HG03571 (cell line): ENCODE measurements around the gene SLC19A1.
"Not testable (repeated sequence)": the region's sequence is repeated elsewhere in the genome, so short reads cannot be mapped to it uniquely, and the experiment has no call there.

ENCODE experiments used
- ATAC-seq: cut with Tn5 transposase; IDR thresholded peaks from one replicate; pipeline ENCODE4 v1.9.1; 2021; ENCODE audit not compliant: unreplicated experiment

SLC19A1 gene

DNA sequence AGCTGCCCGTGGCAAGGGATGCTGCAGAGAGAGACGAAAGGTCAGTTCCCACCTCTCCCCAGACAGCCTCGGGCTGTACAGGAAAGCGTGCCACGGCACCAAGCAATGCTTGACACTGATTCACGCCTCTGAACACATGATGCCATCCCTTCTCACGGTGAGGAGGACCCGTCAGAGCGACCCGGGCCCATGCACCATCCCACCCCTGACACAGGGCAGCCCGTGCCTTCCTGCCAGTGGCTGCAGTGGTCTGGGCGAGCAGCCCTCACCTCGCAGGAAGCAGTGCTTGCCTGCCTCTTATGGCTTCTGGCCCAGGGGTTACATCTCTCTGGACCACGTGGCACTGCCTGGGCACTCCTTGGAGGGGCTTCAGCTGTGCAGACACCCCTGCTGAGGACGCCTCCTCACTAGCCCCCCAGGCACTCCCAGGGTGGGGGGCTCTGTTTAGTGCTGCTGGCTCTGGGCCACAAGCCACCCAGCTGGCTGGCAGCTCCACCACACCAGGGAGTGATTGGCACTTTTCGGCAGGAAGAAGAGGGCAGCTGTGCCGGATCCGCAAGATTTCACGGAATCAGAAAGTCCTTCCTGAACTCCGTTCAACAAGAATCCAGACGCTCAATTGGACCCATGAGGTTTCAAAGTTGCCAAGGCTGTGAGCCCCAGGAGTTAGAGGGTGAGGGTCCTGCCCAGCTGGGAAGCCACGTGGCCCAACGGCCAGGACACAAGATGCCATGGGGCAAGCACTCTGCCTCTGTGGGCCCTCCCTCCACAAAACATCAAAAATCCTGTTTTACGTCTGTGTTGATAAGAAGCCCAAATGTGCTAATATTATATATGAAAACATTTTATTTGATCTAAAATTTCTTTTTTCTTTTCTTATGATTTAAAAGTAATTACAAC is 34.8 kb upstream of the SLC19A1 start:
- ATAC-seq: no peak

DNA sequence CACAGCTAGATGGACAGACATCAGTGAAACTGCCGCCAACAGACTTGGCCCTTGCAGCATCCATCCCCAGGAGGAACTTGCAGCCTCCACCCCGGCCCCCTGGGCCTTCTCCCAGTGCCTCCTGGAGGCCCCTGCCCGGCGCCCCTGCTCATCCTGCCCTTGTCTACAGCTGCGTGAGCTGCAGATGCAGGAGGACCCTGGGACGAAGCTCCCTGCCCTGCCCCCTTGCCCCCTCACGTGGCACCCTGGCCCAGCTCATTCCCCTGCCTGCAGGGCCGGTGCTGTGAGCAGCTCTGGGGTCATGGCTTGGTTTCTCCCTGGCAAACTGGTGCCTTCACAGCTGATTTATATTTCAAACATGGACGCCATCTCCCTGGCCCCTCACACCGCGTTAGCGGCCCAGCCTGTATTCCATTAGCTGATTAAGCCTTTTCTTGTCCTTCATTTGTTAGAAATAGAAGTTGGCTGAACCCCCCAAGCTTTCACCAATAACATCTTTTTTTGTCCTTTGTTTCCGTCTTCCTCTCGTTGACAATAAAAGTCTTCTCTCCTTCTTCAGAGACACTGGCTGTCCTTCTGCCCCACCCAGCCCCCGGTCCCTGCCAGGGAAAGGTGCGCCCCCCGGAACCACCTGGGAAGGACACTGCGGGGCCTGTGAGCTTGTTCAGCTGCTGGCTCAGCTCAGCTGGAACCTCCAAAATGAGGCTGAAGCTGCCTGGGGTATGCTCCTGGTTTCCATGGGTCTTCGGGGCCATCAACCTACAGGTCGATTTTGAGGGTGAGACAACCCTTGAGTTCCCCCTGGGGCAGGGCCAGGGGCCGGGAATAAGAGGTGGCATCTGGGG is 34.0 kb upstream of the SLC19A1 start:
- no peak for ATAC-seq

DNA sequence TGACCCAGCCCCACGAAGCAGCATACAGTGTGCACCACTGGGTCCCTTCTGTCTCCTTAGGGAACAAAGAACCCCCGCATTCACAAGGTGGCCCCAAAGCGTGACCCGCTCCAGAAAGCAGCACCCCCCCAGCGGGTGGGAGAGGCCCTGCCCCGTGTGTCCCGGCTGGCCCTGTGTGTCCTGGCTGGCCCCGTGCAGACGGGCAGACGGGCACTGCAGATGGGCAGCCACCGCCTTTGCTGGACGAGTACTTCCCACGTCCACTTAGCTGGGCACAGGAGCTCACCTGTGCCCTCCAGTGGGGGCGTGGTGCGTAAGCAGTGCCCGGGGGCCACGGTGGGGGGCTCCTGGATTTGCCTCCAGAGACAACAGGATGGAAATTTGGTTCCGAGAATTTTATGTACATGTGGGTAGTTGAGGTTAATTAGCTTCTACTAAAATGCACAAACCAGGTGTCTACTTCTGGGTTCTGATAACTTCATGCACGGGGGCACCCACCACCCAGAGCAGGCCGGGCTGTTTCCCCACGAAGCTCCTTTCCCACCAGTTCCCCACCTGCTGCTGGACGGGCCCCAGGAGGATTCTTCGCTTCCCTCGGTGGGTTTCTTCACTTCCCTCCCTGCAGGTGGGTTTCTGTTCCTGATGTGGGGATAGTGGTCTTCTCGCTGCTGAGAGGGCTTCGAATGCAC is 33.2 kb upstream of the SLC19A1 start:
- ATAC-seq: no peak

DNA sequence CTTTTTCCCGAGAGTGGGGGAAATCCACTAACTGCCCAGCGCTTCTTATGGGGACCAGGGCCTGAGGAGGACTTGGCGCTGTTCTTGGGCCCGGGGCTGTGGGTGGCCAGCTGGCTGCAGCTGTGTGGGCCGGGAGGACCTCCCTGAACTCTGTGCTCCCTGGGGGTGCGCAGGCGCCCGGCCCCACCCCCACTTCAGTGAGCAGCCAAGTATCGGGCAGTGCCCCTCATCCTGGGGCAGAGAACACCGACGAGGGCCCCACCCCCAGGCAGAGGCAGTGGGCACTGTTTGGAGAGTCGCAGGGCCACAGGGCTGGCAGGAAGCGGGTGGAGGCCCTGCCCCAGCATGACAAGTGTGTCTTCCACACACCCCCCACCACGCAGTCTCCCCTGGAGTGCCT is 32.5 kb upstream of the SLC19A1 start:
- no peak for ATAC-seq

DNA sequence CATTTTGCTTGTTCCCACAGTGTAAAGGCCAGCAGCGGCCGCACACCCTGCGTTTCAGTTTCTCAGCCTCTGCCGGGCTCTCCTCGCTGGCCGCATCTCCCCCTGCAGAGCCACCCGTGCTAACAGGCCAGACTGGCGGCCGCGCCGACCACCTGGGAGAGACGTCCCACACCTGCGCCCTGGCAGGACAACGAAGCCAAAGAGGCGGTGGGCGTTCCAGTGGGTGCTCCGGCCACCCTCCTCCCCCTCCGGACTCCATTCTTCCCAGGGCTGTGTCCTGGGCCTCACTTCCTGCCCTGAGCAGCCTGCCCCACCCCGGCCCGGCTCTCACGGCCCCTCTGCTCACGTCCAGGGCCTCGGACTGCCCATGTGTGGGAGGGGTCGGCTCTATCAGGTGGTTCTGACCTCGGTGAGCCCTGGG is 31.9 kb upstream of the SLC19A1 start:
- no peak for ATAC-seq

DNA sequence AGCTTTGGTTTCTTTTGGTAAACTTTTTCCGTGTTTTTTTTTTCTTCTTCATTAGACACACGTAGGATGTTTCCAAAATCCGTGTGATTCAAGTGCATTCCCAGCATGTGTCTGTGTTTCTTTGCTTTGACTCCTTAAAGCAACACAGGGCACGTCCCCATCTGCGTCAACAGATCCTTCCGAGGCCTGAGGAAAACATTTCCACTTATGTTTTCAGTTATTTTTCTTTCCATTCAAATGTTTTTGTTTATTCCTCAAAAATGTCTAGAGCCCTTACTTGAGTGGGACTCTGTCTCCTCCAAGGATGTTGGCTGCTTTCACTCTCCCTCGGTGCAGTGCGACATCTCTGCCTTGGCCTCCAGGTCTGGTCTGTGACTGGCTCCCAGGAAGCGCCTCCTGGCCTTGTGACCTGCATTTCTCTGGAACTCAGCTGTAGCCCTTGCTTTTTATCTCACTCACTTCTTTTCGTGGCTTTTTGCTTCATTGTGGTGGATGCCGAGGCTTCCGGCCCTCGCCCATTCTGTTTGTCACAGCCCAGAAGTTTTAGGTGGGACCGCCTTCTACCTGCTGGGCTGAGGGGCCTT is 31.3 kb upstream of the SLC19A1 start:
- ATAC-seq: no peak

DNA sequence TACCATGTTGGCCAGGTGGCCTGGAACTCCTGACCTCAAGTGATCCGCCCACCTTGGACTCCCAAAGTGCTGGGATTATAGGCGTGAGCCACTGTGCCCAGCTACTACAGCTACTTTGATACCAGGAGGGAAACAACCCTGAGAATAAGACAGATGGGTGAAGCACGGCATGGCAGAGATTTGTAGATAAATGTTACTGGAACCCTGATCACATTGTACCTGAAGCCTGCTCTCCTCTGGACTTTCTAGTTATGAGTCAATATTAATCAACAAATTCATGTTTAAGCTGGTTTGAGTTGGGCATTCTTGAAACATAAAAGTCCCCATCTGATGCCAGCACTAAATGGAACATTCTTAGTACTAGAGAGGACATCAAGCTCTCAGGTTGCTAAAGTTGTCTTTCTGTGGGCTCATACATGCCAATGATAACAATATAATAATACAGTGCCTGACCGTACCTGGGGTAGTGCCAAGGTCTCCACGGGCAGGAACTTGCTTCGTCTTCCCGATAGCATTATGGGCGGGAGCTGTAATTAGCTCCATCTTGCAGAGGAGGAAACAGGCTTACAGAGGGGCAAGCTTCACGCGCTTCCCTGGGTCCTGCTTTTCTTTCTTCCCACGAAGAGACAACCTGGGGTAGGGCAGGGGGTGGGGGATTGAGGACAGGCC is 30.7 kb upstream of the SLC19A1 start:
- ATAC-seq: no peak

DNA sequence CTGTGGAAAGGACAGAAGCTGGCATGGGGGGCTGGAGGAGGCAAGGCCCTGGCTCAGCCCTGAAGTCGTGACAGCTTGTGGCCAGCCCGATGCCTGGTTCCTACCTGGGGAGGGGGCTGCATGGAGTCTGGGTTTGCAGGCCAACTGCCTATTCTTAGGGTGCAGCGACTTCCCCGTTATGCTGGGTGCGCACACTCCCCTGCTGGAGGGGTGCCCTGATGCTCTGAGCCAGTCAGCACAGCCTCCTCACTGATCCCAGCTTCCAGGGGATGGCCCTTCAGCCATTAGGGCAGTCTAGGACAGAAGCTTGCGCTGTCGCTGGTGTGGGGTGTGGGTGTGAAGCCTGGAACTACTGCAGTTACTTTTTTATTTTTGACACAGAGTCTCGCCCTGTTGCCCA is 30.0 kb upstream of the SLC19A1 start:
- no peak for ATAC-seq

DNA sequence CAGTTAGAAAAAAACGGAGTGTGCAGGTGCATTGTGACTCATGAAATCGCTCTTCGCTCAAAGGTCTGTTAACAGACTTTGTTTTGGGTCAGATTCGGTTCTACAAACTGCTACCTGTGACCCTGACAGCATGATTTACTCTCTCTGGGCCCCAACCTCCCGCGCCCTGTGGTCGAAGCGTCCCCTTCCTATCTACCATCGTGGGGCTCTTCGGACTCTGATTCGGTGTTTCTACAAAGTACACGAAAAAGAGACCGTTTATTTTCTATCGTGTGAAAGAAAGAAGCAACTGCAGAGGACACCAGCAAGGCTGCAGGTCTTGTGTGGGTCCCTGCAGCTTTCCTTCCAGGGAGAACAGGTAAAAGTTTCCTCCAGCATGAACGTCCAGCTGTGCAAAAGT is 29.4 kb upstream of the SLC19A1 start:
- no peak for ATAC-seq

DNA sequence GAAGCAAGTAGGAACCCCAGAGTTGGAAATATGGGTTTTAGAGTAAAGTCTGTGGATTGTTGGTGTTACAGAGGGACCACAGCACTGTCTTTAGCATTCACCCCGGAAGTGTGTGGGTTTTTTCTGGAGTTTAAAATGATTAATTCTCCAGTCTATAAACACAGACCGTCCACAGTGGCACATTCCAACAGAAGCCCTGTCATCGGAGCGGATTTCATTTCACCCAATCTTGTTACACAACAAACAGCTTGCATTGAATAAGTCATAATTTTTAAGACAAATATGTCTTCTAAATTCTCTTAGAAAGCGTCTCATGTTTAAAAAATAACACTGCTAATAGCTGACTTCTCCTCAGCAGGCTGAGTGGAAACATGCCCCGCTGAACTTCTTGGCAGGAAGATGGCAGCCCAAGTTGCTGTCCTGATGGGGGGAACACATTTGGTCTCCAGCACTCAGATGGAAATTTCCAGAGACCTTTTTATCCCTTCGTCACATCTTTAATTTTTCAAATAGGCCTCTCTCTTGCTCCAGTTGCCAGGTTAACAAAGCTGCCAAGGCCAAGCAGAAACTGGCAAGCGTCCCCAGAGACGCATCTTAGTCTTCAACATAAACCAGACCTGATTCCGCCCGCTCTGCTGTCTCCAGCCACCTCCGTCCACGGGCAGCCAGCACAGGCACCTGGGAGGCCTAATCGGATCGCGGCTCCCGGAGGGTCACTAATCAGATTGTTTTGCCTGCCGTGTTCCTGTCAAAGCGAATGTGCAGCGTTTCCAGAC is 28.8 kb upstream of the SLC19A1 start:
- ATAC-seq: no peak

DNA sequence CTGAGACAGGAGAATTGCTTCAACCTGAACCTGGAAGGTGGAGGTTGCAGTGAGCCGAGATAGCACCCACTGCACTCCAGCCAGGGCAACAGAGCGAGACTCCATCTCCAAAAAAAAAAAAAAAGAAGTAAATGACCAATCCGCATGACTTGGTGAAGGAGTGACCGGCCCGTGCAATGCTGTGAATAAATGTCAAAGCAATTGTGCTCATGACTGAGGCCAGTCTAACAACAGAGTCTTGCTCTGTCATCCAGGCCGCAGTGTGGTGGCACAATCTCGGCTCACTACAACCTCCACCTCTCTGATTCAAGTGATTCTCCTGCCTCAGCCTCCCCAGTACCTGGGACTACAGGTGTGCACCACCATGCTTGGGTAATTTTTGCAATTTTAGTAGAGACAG is 27.8 kb upstream of the SLC19A1 start:
- ATAC-seq: no peak

DNA sequence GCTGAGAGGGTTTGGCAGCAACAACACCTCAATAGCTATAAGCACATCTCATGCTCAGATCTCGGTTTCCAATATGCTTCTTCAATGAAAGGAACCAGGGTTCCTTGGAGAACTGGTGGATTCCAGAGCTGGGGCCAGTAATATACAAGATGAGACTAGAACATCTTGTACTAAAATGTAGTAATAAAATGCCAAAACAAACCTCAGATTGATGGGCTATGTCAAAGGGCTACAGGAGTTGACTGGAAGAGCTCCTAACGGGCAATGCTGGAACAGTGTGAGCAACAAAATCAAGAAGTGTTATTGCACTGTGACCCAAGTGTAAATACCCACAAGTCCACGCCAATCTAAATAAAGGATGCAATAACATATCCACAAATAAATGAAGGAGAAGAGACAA is 26.1 kb upstream of the SLC19A1 start:
- no peak for ATAC-seq

DNA sequence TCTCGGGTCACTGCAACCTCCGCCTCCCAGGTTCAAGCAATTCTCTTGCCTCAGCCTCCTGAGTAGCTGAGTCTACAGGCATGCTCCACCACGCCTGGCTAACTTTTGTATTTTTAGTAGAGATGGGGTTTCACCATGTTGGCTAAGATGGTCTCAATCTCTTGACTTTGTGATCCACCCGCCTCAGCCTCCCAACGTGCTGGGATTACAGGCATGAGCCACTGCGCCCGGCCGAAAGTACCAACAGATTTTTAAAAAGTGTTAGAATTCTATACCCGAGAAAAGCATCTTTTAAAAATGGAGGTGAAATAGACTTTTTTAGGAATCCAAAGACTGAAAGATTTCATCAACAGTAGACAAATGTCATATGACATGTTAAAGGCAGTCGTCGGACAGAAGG is 21.9 kb upstream of the SLC19A1 start:
- ATAC-seq: not testable (repeated sequence)

DNA sequence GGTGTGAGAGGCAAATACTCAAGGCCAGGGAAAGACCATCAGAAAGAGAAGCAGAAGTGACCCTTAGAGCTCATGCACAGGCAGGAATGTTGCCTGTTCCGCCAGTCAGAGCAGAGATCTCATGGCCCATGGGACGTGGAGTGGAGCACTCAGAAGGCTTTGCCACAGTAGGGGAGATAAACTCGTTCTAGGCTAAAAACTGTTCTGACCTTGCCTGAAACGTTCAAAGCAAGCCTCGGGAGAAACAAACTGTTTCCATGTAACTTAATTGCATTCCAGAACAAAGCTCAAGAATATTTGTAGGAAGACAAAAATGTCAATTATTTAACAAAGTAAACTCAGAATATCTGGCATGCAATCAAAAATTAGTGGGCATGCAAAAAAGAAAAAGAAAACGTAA is 20.7 kb upstream of the SLC19A1 start:
- ATAC-seq: no peak

DNA sequence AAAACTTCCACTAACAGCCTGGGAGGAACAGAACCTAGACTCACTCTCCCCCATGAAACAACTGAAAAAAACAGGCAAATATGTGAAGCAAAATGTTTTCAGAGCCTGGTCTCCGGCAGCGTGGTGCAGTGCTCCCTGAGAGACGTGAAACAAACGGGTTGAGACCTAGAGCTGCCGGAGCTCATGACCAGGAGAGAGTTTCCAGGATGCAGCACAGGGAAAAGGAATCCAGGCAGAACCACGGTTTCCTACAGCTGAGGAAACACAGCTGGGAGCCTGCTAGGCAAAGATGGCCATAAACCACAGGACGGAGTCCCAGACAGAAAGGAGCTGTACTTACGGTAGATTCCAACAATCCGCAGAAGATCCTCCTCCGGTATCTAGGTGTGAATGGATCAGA is 20.2 kb upstream of the SLC19A1 start:
- ATAC-seq: no peak

DNA sequence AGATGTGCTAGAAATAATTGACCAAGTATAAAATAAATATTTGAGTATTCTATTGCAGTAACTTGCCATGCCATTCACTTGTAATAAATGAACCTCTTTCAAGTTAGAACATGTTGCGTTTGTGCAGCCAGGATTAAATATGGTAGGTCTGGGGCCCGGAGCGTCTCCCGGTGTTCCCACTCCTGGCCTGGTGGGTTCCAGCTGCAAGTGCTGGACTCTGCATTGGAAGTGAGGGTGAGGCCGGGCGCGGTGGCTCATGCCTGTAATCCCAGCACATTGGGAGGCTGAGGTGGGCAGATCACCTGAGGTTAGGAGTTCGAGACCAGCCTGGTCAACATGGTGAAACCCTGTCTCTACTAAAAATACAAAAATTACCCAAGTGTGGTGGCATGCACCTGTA is 19.0 kb upstream of the SLC19A1 start:
- not testable (repeated sequence) for ATAC-seq

DNA sequence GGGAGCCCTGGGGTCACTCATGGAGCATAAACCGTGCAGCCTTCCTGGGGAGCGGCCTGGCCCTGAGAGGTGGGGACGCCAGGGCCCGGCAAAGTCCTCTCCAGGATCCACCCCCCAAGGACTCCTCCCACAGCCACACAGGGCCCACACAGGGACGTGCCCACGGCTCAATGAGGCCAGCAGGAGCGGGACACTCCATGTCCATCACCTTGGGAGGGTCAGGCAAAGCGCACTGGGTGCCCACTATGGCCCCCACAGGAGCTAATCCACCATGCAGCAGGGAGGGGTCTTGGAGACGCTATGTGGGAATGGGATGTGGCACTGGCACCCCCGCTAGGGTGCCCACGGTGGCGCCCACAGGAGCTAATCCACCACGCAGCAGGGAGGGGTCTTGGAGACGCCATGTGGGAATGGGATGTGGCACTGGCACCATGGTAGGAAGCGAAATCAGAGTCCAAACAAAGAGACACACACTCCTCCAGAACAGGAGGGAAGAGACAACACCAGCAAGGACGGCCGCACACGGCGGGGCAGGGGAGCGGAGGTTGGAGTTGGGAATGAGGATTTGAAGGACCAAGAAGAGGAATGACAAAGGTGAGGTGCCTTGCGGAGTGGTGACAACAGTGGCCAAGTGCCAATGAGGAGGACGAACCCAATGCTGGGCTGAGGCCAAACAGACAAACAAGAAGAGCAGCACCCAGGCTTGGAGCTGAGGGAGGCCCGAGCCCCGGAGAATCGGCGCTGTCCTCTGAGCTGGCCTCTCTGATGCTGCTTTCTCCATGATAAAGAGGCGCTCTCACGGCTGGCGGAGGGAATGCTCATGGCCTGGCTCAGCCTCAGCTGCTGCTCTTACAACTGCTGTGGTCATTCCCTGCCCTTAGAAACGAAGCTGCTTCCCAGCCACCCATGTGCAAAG is 18.1 kb upstream of the SLC19A1 start:
- ATAC-seq: no peak

DNA sequence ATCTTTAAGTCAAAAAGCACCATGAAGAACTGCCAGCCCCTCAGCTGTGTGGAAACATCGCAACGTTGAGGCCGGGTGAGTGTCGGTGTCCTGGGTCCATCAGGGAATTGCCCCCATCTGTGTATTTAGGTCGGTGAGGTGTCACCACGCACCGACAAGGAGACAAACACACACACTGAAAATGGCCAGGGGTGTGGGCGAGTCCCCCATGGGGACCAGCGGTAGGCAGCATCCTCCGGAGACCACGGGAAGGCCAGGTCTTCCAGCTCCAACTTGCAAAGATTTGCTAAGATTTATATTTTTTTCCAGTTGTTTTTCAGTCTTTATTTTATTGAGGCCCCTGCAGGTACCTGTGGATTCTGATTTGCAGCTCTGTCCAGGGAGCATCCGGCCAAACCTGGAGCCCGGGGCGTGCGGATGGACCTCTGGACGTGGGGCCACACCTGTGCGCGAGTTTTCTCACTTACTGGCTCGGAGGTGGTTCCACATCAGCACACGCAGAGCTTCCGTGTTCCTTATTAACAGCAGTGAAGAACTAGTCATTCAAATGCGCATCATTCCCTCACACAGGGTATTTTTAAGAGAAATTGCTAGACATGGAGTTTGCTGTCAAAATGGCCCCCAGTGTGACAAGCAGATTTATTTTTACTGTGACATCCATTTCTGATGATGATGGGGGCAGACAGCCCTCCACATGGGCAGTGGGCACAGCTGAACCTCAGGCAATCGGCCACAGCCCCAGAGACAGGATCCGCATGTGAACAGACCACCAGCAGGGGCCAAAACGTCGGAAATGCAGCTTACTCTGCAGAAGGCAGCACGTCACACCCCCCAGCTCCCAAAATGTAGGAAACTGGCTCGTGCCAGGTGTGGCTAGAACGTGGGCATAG is 17.2 kb upstream of the SLC19A1 start:
- no peak for ATAC-seq
